Cardiac septum (tissue), 1 donor: ENCODE measurements around the gene WDR90. TPM values are rescaled to one million over a fixed set of nuclear protein-coding genes. Genes with fewer than 3 reads are reported as not detected.
A peak's percentile ranks its signal among the peaks of the same experiment; 100 is the strongest.

Experiments used
- DNase-seq: peaks from one replicate; pipeline ENCODE4 v3.0.0-alpha.2; 2020; ENCODE audit warnings: low spot score
- intact Hi-C: fragments of 100-400 bp; cut with DNase I; formaldehyde crosslinking; loops from one replicate; pipeline ENCODE4 v1.14.0; 2022
- long read RNA-seq: library from polyadenylated mRNA; unstranded; transcript quantifications from one replicate; pipeline ENCODE4 v2.0.0, GENCODE V29; 2021
- total RNA-seq: library from RNA; stranded (reverse); fragmentation: NEBNext Ultra II Directional; extraction: Animal tissue kit (Norgen Biotek cat#: 25700); gene quantifications from one replicate; pipeline ENCODE4 v1.2.1, GENCODE V29; 2021
- donor health status: DM: no; HTN: no; CAD: no.

The WDR90 gene
- 13.9 TPM for total RNA-seq
- long read RNA-seq, partial matches to known transcripts, result 2 of 2 reads
- long read RNA-seq, other reads (novel, unspliced or antisense), result 0 of 2 reads

GRCh38 chr16:648781-649589 is at the start of gene WDR90:
Gene WDR90, plus strand, starts transcription at chr16:649365. Its CDS starts 52 bp downstream, at chr16:649417.
- DNase-seq, result peak; percentile 96
- intact Hi-C loops, result no loop called here

DNA sequence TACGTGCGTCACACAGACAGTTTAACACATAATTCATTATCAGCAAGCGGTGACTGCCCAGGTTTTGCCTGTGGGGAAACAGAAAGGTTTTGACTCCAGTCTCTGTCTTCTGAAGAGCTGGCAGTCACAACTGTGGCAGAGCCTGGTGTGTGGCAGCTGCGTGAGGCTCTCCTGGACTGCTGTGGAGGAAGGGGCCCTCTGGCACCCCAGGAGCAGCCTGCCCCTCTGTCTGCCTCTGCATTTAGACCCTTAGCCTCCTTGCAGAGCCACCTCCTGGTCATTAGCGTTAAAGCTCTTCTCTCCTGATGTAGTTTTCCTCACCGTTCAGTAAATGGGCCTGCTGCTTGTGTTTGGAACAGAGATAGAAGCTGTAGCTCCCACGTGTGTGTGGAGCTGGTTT is 48.4 kb upstream of the WDR90 start:
- intact Hi-C loops, result no loop called here
- DNase-seq, result no peak

DNA sequence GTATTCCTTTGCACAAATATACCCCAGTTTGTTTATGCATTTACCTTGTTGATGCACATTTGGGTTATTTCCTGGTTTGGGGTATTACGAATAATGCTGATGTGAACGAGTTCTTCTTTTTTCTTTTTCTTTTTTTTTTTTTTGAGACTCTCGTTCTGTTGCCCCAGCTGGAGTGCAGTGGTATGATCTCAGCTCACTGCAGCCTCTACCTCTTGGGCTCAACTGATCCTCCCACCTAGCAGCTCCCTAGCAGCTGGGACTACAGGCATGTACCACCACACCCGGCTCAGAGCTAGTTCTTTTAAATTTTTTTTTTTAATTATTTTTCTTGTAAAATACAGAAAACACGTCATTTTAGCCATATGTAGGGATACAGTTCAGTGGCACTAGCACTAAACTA is 45.2 kb upstream of the WDR90 start:
- no peak for DNase-seq
- intact Hi-C loops, result no loop called here

GRCh38 chr16:606656-607307 is 42.4 kb upstream of the WDR90 start:
- intact Hi-C loops, result no loop called here
- no peak for DNase-seq

DNA sequence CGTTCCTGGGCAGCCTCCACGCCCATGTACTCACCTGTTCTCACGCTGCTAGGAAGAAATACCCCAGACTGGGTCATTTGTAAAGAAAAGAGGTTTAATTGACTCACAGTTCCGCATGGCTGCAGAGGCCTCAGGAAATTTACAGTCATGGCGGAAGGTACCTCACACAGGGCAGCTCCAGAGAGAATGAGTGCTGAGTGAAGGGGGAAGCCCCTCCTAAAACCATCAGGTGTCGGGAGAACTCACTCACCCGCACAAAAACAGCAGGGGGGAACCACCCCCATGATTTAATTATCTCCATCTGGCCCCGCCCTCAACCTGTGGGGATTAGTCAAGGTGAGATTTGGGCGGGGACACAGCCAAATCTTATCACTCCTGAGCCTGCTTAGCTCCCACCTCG is 41.1 kb upstream of the WDR90 start:
- intact Hi-C loops, result no loop called here

DNA sequence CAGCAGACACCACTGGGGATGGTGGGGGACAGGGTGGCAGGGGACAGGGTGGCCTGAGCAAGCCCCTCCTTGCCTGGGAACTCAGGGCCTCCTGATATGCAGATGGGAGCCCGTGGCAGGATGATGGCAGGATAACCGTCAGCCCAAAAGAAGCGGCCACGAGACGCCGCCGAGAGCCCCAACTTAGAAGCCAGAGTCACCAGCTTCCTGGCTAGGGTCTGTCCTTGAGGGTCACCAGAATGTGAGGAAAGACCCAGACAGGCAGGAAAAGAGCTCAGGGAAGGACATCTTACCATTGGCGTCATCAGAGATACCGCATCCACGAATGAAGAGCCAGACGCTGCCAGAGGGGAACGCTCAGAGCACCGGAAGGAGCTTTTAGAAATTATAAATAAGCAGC is 39.8 kb upstream of the WDR90 start:
- intact Hi-C loops, result no loop called here
- no peak for DNase-seq

More for the DNA sequence above, 41.1 kb upstream of the WDR90 start:
- DNase-seq, result no peak

DNA sequence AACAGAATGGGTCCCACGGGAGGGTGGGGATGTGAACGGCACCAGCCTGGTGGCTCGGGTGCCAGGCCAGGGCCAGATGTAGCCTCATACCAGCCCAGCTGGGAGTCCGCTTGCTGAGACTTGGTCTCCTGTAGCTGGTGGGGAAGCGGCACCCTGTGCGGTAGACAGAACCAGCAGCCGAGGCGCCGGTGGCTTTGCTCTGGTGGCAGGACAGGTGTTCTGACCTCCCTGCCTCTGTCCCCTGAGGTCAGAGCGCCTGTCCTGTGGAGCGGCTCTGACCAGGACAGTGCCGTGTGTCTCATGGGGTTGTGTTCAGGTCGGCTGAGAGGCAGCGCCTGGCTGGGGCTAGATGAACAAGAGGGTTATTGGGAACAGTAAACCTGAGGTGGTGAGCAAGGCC is 39.2 kb upstream of the WDR90 start:
- intact Hi-C loops, result no loop called here
- DNase-seq, result no peak

DNA sequence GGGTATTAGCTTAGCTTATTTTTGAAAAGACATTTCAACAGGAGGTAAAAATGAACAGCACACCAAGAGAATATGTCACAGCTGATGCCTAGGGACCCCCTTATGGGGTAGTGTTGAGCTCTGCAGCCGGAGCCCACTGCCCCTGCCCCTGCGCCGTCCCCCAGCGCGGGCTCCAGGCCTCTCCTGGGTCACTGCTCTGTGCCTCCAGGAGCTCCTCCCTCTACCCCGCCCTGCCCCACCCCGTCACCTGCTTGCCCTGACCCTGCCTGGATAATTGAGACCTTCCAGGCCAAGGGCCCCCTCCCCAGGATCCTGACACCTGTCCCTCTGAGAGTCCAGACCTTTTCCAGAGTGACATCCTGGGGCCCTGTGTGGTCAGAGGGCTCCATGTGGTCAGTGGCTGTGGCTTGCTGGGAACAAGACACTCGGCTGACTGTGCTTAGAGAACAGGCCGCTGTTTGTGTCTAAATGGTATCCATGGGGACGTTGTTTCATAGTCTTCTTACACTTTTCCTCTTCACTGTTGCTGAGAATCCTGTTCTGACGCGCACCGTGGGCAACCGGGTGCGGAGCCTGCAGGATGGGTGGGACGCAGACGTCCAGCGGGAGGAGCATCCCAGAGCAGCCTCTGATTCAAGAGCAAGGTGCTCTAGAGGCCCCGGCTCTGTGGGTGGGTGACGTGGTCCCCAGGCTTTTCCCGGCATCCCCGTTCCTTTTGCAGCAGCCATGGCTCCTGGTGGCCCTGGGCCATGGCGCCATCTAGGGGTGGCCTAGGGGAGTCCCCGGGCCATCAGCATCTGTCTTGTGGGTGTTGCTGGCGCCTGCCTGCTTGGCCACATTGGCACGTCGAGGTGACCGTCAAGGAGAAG is 38.4 kb upstream of the WDR90 start:
- DNase-seq, result no peak
- intact Hi-C loops, result no loop called here

DNA sequence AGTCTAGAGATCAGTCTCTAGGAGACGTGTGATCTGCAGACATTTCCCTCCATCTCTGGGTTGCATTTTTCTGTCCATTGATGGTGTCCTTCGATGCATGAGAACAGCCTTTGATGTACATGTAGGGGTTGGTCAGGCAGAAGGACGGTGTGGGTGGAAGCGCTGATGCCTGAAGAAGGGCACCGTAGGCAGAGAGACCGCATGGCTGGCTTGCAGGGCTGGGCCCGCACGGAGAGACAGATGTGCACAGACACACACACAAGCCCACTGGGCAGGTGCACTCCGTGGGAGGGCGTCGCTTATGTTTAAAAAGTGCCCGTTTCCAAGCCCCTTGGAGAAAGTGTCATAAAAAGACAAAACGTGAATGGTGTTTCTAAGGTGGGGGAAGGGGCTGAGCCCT is 34.0 kb upstream of the WDR90 start:
- DNase-seq, result no peak
- intact Hi-C loops, result no loop called here

DNA sequence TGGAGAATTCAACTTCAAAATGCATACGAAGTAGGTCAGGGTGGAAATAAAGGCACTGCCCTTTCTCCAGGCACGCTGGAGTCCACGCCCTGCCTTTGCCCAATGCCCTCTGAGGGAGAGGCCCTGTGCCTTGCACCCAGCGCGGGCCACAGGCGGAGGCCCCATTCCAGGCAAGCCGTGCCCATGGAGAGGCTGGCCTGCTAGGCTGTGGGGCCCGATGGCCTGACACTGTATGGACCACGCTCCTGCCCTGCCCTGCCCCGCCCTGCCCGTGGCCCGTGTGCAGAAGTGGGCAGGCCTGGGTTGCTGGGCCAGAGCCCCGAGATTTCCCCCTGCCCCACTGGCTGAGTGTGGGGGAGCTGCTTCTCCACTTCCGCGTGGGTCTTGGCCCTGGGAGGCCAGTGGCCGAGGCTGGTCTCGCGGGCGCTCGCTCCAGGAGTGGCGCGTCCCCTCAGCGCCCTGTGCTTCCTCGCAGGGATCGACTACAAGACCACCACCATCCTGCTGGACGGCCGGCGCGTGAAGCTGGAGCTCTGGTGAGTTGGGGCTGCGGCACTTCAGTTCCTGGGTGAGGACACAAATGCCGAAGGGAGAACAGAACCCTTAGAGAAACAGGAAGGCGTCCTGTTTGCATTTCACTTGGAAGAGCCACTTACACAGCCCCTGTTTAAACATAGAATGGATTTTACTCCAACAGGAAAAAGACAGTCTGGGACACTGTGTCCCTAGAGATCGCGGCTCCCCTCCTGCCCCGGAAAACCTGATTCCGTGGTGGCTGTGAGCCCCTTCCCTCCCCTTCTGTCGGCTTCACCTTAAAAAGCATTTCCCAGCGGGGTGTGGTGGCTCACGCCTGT is 32.2 kb upstream of the WDR90 start:
- no peak for DNase-seq
- intact Hi-C loops, result no loop called here

DNA sequence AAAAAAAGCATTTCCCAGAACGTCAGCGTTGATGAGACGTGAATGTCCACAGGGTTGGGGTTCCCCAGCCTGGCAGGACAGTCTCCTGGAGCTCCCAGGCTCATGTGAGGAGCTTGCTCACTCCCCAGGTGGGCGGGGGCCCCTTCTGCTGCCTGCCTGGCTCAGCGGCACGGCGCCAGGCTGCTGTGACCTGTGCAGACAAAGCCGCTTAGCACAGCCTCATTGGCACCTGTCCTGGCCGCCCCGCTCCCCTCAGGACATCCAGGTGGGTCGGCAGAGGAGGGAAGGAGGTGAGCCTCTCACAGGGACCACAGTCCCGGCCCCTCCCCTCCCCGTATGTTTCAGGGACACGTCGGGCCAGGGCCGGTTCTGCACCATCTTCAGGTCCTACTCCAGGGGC is 31.3 kb upstream of the WDR90 start:
- intact Hi-C loops, result no loop called here
- no peak for DNase-seq

DNA sequence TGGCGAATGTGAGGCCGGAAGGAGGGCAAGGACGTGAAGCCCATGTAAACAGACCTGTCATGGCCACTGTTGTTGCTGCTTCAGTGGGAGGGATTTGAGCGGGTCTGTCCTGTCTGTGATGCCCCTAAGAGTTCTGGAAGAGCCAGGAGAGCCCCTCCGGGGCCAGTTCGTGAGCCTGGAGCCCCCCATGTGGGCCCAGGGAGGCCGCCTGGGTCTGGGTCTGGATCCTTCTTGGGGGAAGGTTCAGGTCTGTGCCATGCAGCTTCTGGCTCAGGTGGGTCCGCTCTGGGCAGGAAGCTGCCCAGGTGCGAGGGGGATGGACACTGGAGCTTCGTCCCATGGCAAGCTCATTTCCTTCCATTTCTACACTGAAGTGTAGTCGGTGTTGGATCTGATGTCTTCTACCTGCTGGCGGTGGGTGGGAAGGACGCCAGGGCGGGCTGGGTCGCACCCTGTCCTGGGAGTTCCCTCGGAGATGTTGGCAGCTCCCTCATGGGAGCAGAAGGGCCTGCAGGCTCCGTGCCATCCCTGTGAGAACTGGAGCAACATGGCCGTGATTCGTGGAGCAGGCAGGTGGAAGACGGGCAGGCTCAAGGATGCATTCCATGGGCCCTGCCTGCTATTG is 29.6 kb upstream of the WDR90 start:
- DNase-seq, result no peak
- intact Hi-C loops, result no loop called here

DNA sequence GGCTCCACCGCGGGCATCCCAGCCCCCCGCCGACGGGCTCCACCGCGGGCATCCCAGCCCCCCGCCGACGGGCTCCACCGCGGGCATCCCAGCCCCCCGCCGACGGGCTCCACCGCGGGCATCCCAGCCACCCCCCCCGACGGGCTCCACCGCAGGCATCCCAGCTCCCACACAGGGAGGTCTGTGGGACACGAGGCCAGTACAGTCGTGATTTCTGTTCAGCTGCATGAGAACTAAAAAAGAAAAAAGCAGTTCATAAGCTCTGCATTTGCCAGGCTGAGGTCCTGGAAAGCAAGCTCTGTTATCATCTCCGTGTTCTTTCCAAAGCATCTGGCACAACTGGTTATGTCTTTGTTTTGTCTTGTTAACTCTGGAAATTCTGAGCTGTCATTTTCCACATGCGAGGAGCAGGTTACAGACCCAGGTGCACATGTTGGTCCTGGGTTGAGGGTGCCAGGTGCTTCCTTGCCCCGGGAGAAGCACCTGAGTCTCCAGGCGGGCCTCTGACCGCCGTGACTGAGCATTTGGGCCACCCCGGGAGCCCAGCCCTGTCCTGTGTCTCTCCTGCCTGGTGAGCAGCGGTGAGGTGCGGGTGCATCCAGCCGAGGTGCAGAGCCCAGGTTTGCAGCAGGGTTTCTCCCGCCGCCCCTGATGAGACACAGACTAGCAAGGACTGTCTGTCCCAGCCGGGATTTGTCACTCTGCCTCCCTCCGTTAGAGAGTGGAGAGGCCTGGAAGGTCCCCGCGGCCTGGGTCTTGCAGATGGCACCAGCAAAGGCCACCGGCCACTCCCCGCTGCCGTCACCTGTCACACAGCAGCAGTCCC is 28.3 kb upstream of the WDR90 start:
- intact Hi-C loops, result no loop called here
- DNase-seq, result no peak

DNA sequence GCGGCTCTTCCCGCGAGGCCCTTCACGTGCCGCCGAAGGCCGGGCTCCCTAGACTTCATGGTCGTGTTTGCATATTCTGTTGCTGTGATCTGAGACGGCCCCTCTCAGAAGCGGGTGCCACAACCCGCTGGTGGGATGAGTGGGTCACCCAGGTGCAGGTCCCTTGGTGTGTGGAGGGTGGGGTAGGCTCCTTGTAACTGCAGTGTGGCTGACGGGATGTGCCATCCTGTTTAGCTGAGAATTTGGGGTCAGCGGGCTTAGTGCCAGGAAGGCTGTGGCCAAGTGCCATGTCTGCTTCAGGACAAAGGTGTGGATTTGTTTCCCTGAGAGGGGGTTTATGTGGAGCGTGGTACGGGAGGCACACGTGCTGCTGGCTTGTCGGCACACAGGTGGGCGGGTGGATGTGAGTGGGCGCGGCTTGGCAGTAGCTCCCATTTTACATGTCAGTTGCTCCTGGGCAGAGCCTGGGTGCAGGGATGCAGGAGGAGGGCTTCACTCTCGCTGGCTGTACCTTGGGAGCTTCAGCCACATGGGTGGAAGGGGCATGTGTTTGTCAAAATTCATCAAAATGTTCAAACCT is 27.5 kb upstream of the WDR90 start:
- DNase-seq, result no peak
- intact Hi-C loops, result no loop called here

DNA sequence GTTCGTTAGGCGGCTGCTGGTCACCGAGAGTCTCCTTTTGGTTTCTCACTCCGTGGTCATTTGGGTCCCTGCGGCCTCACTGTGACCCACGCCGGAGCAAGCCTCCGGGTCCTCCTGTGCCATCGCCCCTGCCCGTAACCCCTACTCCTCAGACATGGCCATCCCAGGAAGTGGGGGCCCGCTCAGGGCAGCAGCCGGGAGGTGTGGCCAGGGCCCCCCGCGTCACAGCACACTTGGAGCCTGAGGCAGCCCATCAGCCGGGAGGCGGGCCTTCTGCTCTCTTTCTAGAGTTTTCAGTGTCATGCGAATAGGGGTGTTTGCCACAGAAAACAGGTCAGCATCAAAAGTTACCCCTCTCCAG is 26.3 kb upstream of the WDR90 start:
- intact Hi-C loops, result no loop called here
- DNase-seq, result no peak

- intact Hi-C loops, result no loop called here
- no peak for DNase-seq
Measured at GRCh38 chr16:624526-625070, 24.6 kb upstream of the WDR90 start.

DNA sequence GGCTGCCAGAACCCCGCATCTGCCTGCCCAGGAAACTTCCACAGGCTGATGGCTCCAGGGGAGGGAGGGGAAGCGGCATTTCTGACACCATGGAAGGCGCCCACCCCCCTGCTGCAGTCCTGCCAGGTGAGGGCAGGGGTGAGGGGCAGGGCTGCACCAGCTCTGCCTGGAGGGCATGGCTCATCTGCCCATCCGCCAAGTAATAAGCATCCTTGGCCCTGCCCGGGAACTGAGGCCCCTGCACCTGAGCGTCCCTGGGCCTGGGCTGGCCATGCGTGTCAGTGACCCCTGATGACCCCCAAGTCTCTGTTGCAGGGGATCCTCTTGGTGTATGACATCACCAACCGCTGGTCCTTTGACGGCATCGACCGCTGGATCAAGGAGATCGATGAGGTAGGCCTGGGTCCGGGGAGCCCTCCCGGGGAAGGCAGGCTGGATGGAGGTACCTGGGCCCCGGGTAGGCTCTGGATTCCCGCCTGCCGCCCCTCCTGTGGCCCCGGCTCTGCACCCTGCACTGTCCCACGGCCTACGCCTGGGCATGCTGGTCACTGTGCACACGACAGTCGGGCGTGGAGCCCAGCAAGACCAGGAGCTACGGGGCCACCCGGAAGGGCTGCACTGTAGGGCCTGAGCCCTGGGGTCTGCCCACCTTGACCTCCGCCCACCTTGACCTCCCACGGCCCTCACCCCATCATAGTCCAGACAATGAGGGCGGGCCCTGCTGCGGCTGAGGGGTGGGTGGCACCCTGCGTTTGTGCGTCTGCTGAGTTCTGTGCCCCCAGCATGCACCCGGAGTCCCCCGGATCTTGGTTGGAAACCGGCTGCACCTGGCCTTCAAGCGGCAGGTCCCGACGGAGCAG is 23.8 kb upstream of the WDR90 start:
- intact Hi-C loops, result no loop called here
- no peak for DNase-seq
